SK-N-SH treated with all-trans-retinoic acid at 6 μM for 48 hours (cell line): ENCODE data around the gene ROBO1.

Experiments
- ATAC-seq: fragments of 200-7000 bp; cut with Tn5 transposase; 3 replicates; pipeline ENCODE4 v1.9.1; 2020; ENCODE audit warnings: mild to moderate bottlenecking, moderate library complexity
- ARNTL ChIP-seq: fragments of 450-650 bp; formaldehyde crosslinking; IDR thresholded peaks from 2 replicates; pipeline ENCODE4 v1.5.0; 2020; ENCODE audit warnings: low read depth, mild to moderate bottlenecking, moderate library complexity, borderline replicate concordance
- BACH2 ChIP-seq: fragments of 250-450 bp; sonication (Bioruptor Pico); IDR thresholded peaks from 2 replicates; pipeline ENCODE4 v1.9.0; 2021; ENCODE audit warnings: mild to moderate bottlenecking, borderline replicate concordance
- CSDC2 ChIP-seq: fragments of 250-450 bp; sonication (Bioruptor Pico); IDR thresholded peaks from 2 replicates; pipeline ENCODE4 v1.5.0; 2020; ENCODE audit warnings: mild to moderate bottlenecking, moderate library complexity
- CSRNP3 ChIP-seq: fragments of 250-450 bp; sonication (Bioruptor Pico); IDR thresholded peaks from 2 replicates; pipeline ENCODE4 v1.5.1; 2021; ENCODE audit warnings: mild to moderate bottlenecking, moderate library complexity
- GLIS3 ChIP-seq: fragments of 250-450 bp; sonication (Bioruptor Pico); IDR thresholded peaks from 2 replicates; pipeline ENCODE4 v1.5.0; 2020; ENCODE audit warnings: mild to moderate bottlenecking, moderate library complexity
- ISL1 ChIP-seq: fragments of 250-450 bp; sonication (Bioruptor Pico); IDR thresholded peaks from 2 replicates; pipeline ENCODE4 v2.1.2; 2022; ENCODE audit warnings: mild to moderate bottlenecking, moderate library complexity
- OSR1 ChIP-seq: fragments of 250-450 bp; sonication (Bioruptor Pico); IDR thresholded peaks from 2 replicates; pipeline ENCODE4 v1.8.0; 2022; ENCODE audit warnings: moderate library complexity, mild to moderate bottlenecking, inconsistent platforms
- POU6F1 ChIP-seq: fragments of 250-450 bp; sonication (Bioruptor Pico); IDR thresholded peaks from 2 replicates; pipeline ENCODE4 v1.8.0; 2021; ENCODE audit warnings: low read depth, mild to moderate bottlenecking, moderate library complexity, borderline replicate concordance
- PPARA ChIP-seq: fragments of 250-450 bp; sonication (Bioruptor Pico); IDR thresholded peaks from 2 replicates; pipeline ENCODE4 v1.5.0; 2020; ENCODE audit warnings: mild to moderate bottlenecking, borderline replicate concordance
- RARB ChIP-seq: fragments of 250-450 bp; sonication (Bioruptor Pico); IDR thresholded peaks from 2 replicates; pipeline ENCODE4 v1.8.0; 2021; ENCODE audit warnings: mild to moderate bottlenecking, moderate library complexity
- SNAI2 ChIP-seq: fragments of 250-450 bp; sonication (Bioruptor Pico); IDR thresholded peaks from 2 replicates; pipeline ENCODE4 v1.5.0; 2020; ENCODE audit warnings: mild to moderate bottlenecking, moderate library complexity
- TCF4 ChIP-seq: fragments of 250-450 bp; sonication (Bioruptor Pico); IDR thresholded peaks from 2 replicates; pipeline ENCODE4 v1.8.0; 2021; ENCODE audit warnings: mild to moderate bottlenecking, moderate library complexity, borderline replicate concordance
- TOX ChIP-seq: fragments of 250-450 bp; sonication (Bioruptor Pico); IDR thresholded peaks from 2 replicates; pipeline ENCODE4 v1.8.0; 2021; ENCODE audit warnings: mild to moderate bottlenecking, moderate library complexity, borderline replicate concordance
- ZC3H10 ChIP-seq: fragments of 250-450 bp; sonication (Bioruptor Pico); IDR thresholded peaks from 2 replicates; pipeline ENCODE4 v1.5.1; 2021; ENCODE audit warnings: mild to moderate bottlenecking, moderate library complexity
- ZFP3 ChIP-seq: fragments of 250-450 bp; sonication (Bioruptor Pico); IDR thresholded peaks from 2 replicates; pipeline ENCODE4 v1.5.0; 2020; ENCODE audit warnings: mild to moderate bottlenecking, moderate library complexity
- ZFP30 ChIP-seq: fragments of 450-650 bp; formaldehyde crosslinking; IDR thresholded peaks from 2 replicates; pipeline ENCODE4 v1.5.0; 2022; ENCODE audit warnings: mild to moderate bottlenecking, moderate library complexity
- ZNF565 ChIP-seq: fragments of 450-650 bp; formaldehyde crosslinking; conservative IDR thresholded peaks from 2 replicates; pipeline ENCODE4 v1.5.0; 2020; ENCODE audit warnings: low read depth, mild to moderate bottlenecking, moderate library complexity
- ZNF70 ChIP-seq: fragments of 450-650 bp; formaldehyde crosslinking; IDR thresholded peaks from 2 replicates; pipeline ENCODE4 v1.5.0; 2020; ENCODE audit warnings: mild to moderate bottlenecking, moderate library complexity
- ZNF8 ChIP-seq: fragments of 450-650 bp; formaldehyde crosslinking; IDR thresholded peaks from 2 replicates; pipeline ENCODE4 v1.5.0; 2020; ENCODE audit warnings: mild to moderate bottlenecking, moderate library complexity
- TF ChIP-seq, protein P1 (sequence below): fragments of 250-450 bp; sonication (Bioruptor Pico); IDR thresholded peaks from 2 replicates; pipeline ENCODE4 v1.8.0; 2020; ENCODE audit warnings: mild to moderate bottlenecking, moderate library complexity, borderline replicate concordance
- TF ChIP-seq, protein P2 (sequence below): fragments of 250-450 bp; sonication (Bioruptor Pico); IDR thresholded peaks from 2 replicates; pipeline ENCODE4 v1.5.1; 2020; ENCODE audit warnings: low read depth, mild to moderate bottlenecking, moderate library complexity

Gene ROBO1

GRCh38 chr3:78706906-78707523, 1060.8 kb downstream of the ROBO1 start:
- TF ChIP-seq ZNF565 (CRISPR knock-in tag): no peak
- TF ChIP-seq ISL1 (CRISPR knock-in tag): no peak
- TF ChIP-seq ZNF70 (CRISPR knock-in tag): no peak
- no peak for TF ChIP-seq ZC3H10 (CRISPR knock-in tag)
- no peak for TF ChIP-seq ZFP30 (CRISPR knock-in tag)
- no peak for TF ChIP-seq ARNTL (CRISPR knock-in tag)
- no peak for TF ChIP-seq GLIS3
- no peak for TF ChIP-seq TCF4 (CRISPR knock-in tag)
- TF ChIP-seq PPARA (CRISPR knock-in tag): no peak
- TF ChIP-seq OSR1 (CRISPR knock-in tag): no peak
- TF ChIP-seq CSRNP3 (CRISPR knock-in tag): no peak
- no peak for TF ChIP-seq RARB (CRISPR knock-in tag)
- no peak for TF ChIP-seq POU6F1 (CRISPR knock-in tag)
- no peak for TF ChIP-seq ZFP3 (CRISPR knock-in tag)
- no peak for ATAC-seq

DNA sequence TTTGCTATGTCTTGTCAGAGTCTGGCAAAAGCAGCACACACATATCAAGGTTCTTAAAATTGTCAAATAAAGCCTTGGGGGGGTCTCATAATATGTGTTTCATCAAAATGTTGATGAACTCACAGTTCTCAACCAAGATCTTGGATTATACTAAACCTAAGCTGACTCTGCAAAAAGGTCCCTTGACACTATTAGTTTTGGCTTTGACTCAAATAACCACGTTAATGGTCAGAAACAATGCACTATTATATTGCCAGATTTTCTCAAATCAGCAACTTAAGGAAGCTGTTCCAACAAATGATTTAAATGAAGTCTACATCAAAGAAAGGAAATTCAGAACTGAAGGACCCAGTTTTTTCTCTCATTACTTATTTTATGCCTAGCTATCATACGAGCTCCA, 1063.9 kb downstream of the ROBO1 start:
- ATAC-seq: no peak

GRCh38 chr3:78701537-78701936, 1066.3 kb downstream of the ROBO1 start:
- ATAC-seq: no peak
- TF ChIP-seq ZFP3 (CRISPR knock-in tag) (no peak), CSDC2 (no peak), TOX (CRISPR knock-in tag) (no peak), RARB (CRISPR knock-in tag) (no peak), ARNTL (CRISPR knock-in tag) (no peak), SNAI2 (CRISPR knock-in tag) (no peak), ZC3H10 (CRISPR knock-in tag) (no peak), ZNF565 (CRISPR knock-in tag) (no peak), TCF4 (CRISPR knock-in tag) (no peak), ZNF8 (CRISPR knock-in tag) (no peak), POU6F1 (CRISPR knock-in tag) (no peak), ZFP30 (CRISPR knock-in tag) (no peak), BACH2 (CRISPR knock-in tag) (no peak), OSR1 (CRISPR knock-in tag) (no peak), ISL1 (CRISPR knock-in tag) (no peak; the same call in 1 of the 2 replicates), ZNF70 (CRISPR knock-in tag) (no peak)
- TF ChIP-seq, protein P1, sequence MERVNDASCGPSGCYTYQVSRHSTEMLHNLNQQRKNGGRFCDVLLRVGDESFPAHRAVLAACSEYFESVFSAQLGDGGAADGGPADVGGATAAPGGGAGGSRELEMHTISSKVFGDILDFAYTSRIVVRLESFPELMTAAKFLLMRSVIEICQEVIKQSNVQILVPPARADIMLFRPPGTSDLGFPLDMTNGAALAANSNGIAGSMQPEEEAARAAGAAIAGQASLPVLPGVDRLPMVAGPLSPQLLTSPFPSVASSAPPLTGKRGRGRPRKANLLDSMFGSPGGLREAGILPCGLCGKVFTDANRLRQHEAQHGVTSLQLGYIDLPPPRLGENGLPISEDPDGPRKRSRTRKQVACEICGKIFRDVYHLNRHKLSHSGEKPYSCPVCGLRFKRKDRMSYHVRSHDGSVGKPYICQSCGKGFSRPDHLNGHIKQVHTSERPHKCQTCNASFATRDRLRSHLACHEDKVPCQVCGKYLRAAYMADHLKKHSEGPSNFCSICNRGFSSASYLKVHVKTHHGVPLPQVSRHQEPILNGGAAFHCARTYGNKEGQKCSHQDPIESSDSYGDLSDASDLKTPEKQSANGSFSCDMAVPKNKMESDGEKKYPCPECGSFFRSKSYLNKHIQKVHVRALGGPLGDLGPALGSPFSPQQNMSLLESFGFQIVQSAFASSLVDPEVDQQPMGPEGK (CRISPR knock-in tag): no peak
- TF ChIP-seq, protein P2, sequence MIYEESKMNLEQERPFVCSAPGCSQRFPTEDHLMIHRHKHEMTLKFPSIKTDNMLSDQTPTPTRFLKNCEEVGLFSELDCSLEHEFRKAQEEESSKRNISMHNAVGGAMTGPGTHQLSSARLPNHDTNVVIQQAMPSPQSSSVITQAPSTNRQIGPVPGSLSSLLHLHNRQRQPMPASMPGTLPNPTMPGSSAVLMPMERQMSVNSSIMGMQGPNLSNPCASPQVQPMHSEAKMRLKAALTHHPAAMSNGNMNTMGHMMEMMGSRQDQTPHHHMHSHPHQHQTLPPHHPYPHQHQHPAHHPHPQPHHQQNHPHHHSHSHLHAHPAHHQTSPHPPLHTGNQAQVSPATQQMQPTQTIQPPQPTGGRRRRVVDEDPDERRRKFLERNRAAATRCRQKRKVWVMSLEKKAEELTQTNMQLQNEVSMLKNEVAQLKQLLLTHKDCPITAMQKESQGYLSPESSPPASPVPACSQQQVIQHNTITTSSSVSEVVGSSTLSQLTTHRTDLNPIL (CRISPR knock-in tag): no peak
- TF ChIP-seq, all 23 proteins: peak for 0

More for the DNA sequence above, 1063.9 kb downstream of the ROBO1 start:
- no peak for TF ChIP-seq GLIS3
- no peak for TF ChIP-seq OSR1 (CRISPR knock-in tag)
- TF ChIP-seq, protein P1 (CRISPR knock-in tag): no peak
- TF ChIP-seq TCF4 (CRISPR knock-in tag): no peak
- no peak for TF ChIP-seq CSRNP3 (CRISPR knock-in tag)
